HuH-7 (cell line): Measurements from ENCODE around the gene COA6.
"Not testable (repeated sequence)": the region's sequence is repeated elsewhere in the genome, so short reads cannot be mapped to it uniquely, and the experiment has no call there.

Experiments used
- DNase-seq: peaks from one replicate; pipeline ENCODE4 v3.0.0; 2011; ENCODE audit warnings: low spot score

Gene COA6, protein sequence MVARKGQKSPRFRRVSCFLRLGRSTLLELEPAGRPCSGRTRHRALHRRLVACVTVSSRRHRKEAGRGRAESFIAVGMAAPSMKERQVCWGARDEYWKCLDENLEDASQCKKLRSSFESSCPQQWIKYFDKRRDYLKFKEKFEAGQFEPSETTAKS

DNA sequence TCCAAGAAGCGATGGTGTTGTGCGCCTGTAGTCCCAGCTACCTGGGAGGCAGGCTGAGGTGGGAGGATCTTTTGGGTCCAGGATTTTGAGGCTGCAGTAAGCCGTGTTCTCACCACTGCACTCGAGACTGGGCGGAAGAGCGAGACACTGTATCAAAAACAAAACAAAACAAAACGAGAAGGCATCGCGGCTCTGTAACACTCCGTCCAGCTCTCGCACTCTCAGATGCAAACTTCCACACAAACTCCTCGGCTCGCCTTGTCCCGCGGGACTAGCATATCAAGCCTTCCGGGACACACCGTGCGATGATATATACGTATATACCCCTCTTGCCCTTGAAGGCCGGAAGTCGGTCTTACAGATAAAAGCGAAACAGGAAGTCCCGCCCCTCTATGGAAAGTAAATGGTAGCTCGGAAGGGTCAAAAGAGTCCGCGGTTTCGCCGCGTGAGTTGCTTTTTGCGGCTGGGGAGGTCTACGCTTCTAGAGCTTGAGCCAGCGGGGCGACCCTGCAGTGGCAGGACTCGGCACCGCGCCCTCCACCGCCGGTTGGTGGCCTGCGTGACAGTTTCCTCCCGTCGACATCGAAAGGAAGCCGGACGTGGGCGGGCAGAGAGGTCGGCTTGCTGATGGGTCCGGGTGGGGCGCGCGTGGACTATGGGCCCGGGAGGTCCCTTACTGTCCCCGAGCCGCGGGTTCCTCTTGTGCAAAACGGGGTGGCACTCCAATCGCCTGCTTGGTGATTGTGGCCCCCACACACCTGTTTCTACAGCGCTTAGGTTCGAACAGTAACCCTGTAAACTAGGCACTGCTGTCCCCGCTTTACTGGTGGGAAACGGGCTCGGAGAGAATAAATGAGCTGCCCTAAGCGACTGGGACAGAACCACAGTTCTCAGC, at the start of gene COA6:
Gene COA6, plus strand, starts transcription at position 393 of the 895 bp plus-strand sequence. Its CDS starts 11 bp downstream, at position 404.
- DNase-seq = peak; percentile 84

DNA sequence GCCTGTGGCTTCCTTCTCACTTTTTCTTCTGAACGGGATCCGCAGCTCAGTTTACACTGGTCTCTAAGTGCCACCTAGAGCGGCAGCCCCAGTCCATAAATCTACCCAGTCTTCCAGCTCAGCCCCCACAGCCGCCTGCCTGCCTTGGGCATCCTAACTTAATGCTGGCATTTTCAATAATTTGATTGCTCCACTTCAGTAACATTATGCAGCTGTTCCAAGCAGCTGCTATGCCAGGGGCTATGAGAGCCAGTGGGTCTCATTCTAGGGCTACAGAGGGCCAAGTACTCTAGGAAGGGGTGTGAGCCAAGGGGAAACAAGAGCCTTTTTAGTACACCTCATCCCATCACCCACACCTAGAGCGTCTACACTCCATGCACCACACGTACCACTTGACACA, 48.4 kb upstream of the COA6 start:
- no peak for DNase-seq

GRCh38 chr1:234325878-234326496, 47.3 kb upstream of the COA6 start:
- DNase-seq = no peak

DNA sequence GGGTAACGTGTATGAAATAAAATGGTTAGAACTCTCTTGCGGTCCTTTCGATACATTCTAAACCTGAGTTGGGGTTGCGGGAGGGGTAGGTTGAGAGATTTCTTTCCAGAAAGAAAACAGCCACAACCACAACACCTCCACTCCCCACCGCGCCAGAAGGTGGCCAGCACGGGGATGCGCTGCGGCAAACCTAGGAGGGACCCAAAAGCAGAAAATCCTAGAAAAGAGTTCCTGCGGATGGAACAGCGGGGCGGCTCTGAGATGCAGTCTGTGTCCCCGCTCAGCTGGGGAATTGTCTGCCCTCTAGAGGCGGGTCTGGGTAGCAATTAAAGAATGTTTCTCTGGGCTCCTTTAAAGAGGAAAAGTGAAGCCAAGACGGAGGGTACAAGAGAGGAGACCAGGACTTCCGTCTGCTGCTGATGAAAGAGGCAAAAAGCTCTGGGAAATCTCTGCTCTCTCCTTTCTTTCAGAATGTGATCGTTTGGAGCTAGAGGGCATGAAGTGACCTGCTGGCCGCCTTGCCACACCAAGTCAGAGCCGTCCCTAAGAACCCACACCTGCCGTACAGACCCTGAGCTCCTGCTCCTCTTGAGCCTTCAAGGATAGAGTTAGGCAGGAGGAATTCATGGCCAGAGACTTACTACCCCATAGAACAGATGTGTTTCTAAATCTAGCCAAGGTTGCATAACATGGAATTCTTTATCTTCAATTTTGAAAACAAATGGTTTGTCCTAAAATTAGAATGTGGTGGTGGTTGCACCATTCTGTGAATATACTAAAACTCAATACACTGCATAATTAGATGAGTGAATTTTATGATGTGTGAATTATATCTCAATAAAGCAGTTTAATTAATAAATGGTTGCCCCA, 46.5 kb upstream of the COA6 start:
- peak; percentile 67 for DNase-seq

GRCh38 chr1:234327577-234328164, 45.6 kb upstream of the COA6 start:
- DNase-seq = no peak

- DNase-seq = no peak
Measured at GRCh38 chr1:234330843-234331215, 42.4 kb upstream of the COA6 start.

DNA sequence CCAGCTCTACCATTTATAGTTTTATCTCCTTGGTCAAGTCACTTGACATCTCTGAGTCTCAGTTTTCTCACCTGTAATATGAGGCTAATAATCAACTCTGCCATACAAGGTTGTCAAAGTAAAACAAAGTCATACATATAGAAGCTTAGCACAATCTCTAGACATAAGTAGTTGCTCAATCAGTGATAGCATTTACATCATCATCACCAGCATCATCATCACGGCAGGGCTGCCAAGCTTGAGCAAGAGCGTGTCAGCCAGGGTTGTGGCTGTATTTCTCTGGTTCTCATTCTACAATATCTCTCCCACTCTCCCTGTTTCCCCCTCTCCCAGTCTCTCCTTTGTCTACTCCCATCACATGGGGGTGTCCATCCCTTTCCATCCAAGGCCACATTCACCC, 41.7 kb upstream of the COA6 start:
- DNase-seq = no peak

DNA sequence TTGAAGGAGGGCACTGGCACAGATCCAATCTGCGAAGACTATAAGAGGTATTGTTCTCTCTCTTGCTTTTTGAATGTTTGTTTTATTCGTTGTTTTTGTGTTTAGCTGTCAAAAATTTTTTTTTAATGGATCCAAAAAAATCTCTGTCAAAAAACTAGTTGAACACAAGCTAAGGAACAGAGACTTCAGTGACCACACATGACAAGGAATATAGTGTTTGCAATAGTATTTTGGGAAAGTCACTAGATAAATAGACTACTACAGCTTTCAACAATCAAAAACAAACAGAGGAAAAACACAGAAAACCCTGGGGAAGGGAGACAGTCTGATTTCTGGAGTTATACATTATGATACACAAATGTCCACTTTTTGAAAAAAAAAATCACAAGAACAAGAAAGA, 36.9 kb upstream of the COA6 start:
- DNase-seq = no peak

- DNase-seq = no peak
Measured at GRCh38 chr1:234337233-234337632, 36.0 kb upstream of the COA6 start.

DNA sequence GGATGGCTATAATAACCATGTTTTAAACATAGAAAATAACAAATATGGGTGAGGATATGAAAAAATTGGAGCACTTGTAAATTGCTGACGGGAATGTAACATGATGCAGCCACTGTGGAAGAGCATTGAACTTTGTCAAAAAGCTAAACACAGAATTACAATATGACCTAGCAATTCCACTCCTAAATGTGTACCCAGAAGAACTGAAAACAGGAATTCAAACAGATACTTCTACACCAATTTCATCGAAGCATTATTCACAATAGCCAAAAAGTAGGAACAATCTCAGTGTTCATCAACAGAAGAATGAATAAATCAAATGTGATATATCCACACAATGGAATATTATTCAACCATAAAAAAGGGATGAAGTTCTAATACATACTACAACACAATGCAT, 32.7 kb upstream of the COA6 start:
- DNase-seq = no peak

DNA sequence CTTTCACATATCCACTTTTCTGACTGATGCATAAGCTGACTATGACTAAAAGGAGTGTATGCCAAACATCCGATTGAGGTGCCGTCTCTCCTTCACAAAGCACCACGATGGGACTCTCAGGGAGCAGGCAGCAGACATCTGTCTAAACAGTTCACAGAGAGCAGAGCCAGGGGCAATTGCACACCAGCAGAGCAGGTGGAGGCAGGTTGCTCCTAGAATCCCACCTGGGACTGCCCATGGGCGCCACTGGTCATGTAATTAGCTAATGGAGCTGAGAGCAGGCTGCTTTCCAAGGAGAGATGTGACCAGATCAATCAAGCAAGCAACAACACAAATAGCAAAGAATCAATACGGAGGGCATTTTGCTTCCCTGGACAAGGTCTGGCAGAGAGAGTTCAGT, 30.5 kb upstream of the COA6 start:
- DNase-seq = no peak

- DNase-seq = no peak
Measured at GRCh38 chr1:234345237-234345636, 28.0 kb upstream of the COA6 start.

DNA sequence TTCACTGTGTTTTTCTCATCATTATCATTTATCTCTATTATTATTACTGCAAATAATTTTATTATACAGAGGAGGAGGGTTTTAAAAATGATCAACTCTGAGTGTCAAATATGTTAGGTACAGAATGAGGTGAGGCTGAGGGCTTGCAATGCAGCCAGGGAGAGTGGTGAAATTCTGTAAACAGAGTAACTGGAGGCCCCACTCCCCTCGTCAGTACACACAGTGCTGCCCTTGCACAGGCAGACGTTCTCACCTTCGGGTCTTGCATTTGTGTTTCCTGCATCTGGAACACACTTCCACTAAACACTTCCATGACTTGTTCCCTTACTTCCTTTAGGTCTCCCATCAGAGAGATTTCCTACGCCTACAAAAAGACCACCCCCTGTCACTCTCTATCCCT, 24.3 kb upstream of the COA6 start:
- peak; percentile 45 for DNase-seq

DNA sequence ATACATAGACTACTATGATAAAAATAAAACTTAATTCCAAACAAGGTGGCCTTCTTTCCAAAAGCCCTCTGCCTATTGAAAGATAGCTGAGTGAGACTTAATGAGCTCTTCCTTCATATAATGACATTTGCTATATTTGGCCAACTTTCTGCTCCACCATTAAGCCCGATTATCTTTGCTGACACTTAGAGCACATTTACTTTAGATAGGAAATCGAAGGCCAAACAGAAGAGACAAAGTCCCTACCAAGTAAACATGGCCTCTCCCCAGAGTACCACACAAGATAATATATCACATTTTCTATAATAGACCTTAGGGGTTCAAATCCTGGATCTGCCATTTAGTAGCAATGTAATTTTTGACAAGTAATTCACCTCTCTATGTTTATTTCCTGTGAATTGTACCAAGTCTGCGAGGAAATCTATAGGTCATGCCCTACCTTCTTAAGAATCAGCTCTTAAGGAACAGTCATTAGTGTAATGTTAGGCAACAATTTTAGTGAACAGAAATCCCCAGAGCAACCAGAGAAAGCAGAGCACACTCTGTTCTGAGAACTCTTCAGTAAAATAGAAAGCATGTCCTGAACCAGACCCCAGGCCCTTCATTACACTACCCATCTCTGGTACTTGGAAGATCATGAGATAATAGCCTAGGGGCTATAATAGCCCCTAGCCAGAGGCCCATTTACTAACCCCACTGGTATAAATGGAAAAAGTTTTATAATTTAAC, 17.3 kb upstream of the COA6 start:
- peak; percentile 20 for DNase-seq

GRCh38 chr1:234356615-234357269, 16.5 kb upstream of the COA6 start:
- not testable (repeated sequence) for DNase-seq

DNA sequence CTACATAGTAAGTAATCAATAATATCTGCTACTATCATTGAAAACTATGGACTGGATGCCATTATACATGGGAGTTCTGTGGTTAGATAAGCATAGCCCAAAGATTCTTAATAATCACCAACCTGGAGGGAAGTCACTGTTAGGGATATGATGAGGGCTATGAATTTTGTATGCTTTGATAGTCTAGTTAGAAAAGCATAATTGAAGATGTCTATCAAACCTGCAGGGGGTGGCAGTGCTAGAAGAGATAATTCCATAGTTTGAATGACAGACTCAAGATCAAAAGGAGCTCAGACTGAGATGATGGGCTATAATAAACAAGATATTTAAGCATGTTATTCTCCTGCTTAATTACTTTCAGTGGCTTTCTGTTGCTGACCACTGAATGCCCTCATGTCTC, 15.4 kb upstream of the COA6 start:
- DNase-seq = no peak

DNA sequence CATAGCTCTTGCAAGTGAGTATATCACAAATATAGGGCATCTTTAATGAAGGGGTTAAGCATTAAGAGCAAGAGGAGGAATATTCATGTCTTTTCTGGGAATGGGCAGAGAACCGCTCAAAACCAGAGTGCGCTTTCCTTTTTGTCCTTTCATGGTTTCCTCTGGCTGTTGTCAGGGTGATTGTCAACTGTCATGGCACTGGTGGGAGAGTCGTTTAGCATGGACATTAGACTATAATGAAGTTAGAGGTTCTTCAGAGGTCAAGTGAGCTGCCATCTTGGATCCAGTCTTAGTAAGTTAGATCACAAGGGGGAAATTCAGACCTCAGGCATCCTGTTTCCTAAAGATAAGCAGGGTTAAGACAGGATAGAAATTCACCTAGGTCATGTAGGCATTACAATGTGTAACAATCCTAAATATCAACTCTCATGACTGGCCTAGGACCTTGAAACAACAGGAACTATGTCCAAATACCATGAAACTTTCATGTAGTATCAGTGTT, 12.1 kb upstream of the COA6 start:
- no peak for DNase-seq

DNA sequence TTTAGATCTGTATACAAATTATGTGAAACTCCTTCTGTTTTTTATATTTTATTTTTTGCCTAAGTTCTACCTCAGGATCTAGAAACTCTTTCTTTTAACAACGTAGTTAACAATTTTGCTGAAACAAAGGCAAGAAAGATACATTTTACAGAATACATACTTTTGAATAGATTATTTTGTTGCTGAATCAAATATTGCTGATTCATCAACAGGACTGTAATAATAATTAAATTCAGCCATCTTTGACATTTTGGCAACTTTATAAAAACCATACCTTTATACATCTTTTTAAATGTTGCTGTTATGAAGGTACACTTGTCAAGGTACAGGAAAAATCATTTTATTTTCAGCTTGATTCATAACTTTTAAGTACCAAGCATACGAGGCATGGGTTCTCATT, 10.7 kb upstream of the COA6 start:
- DNase-seq = no peak

DNA sequence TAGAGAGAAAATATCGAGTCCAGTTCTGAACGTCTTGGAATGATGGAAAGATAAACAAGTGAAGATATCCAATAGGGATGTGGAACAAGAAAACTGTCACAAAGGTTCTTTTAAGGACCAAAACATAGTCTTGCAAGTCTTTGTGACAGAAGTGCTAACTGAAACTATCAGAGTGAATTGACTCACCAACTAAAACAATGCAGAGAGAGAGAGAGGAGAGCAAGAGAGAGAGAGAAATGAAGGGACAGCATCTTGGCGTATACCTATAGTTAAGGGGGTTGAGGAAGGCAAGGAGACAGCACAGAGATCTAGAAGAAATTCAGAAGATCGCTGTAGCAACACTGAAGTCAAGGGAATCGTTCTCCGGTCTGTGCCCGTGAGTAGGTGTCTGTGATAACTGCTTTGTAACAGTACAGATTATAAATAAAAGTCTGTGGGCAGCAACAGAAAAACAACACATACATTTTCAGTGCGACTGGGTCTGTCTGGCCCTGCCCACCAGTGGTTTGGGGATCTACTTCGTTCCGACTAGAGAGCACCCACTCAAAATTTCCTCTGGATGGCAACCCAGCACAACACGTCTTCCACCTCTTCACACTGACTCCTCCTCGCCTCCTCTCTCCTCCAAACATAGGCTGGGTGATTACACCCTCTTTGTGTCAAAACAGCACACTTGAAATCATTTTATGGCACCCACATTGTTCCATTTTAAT, 4.8 kb upstream of the COA6 start:
- no peak for DNase-seq

- DNase-seq = no peak
Measured at GRCh38 chr1:234369033-234369430, 4.2 kb upstream of the COA6 start.
